H1 (cell line): ENCODE results near the gene IFITM2. TPM values are rescaled to one million over a fixed set of nuclear protein-coding genes. Genes with fewer than 3 reads are reported as not detected.
"Not testable (repeated sequence)": the region's sequence is repeated elsewhere in the genome, so short reads cannot be mapped to it uniquely, and the experiment has no call there.

Experiments used
- CTCF ChIA-PET: fragments of 300-600 bp; sonication (Branson Sonifier 250); formaldehyde crosslinking; loops from one replicate; lab custom pipeline; 2021; ENCODE audit not compliant: partially characterized antibody; lab: Charles Lee
- POLR2A ChIA-PET: fragments of 300-600 bp; sonication (Branson Sonifier 250); formaldehyde crosslinking; loops from one replicate; lab custom pipeline; 2021; ENCODE audit warnings: inconsistent platforms; ENCODE audit not compliant: partially characterized antibody; lab: Charles Lee
- DNase-seq, 2 experiments: peaks; one replicate each; pipeline versions ENCODE4 v3.0.0 to v3.0.0-alpha.2; 2010 to 2022; ENCODE audit warnings: low spot score in 2 of 2, low read depth in 1 of 2, mixed read lengths in 1 of 2
- FAIRE-seq: peaks from 2 replicates; lab custom pipeline; 2011; peaks lifted over from hg19 to GRCh38; lab: Jason Lieb, UNC
- H2AFZ ChIP-seq: 2 replicates; pipeline ENCODE4 v1.8.1; 2012; ENCODE audit warnings: low read length, inconsistent platforms
- H2AK5ac ChIP-seq: 2 replicates; pipeline ENCODE4 v1.6.1; 2013; ENCODE audit warnings: low read depth, low read length
- H2BK120ac ChIP-seq: replicated peaks from 2 replicates; pipeline ENCODE3; 2013; ENCODE audit warnings: low read depth, low read length, inconsistent platforms
- H2BK12ac ChIP-seq: 2 replicates; pipeline ENCODE4 v1.6.1; 2013; ENCODE audit warnings: low read depth, low read length
- H2BK15ac ChIP-seq: 2 replicates; pipeline ENCODE4 v1.6.1; 2013; ENCODE audit warnings: low read length
- H2BK20ac ChIP-seq: 2 replicates; pipeline ENCODE4 v1.6.1; 2013; ENCODE audit warnings: low read length
- H2BK5ac ChIP-seq: 2 replicates; pipeline ENCODE4 v1.6.1; 2013; ENCODE audit warnings: low read depth, low read length
- H3K14ac ChIP-seq: 2 replicates; pipeline ENCODE4 v1.6.1; 2013; ENCODE audit warnings: inconsistent platforms; ENCODE audit not compliant: insufficient read length
- H3K18ac ChIP-seq: 2 replicates; pipeline ENCODE4 v1.6.1; 2013; ENCODE audit warnings: low read length; ENCODE audit errors: extremely low read depth
- H3K23ac ChIP-seq: 2 replicates; pipeline ENCODE4 v1.6.1; 2013; ENCODE audit warnings: inconsistent platforms; ENCODE audit not compliant: insufficient read length
- H3K23me2 ChIP-seq: 2 replicates; pipeline ENCODE4 v1.6.1; 2013; ENCODE audit warnings: low read depth, low read length
- H3K27ac ChIP-seq: 2 replicates; pipeline ENCODE4 v1.6.1; 2011; ENCODE audit warnings: low read depth, low read length, inconsistent platforms
- H3K27me3 ChIP-seq, 4 experiments: replicated peaks in 1 of 4; 1 replicate in 1 of 4; 2 replicates in 3 of 4; pipeline versions ENCODE4 v1.6.1 to v1.8.1; 2011 to 2013; ENCODE audit warnings: low read length in 3 of 4, mild to moderate bottlenecking in 3 of 4, inconsistent platforms in 2 of 4, mixed read lengths in 2 of 4, moderate library complexity in 1 of 4; ENCODE audit not compliant: control insufficient read depth in 3 of 4, insufficient read depth in 3 of 4; ENCODE audit errors: extremely low read depth in 1 of 4
- H3K36me3 ChIP-seq, 4 experiments: 2 replicates each; pipeline versions ENCODE4 v1.6.1 to v1.8.1; 2011 to 2013; ENCODE audit warnings: mild to moderate bottlenecking in 4 of 4, low read length in 3 of 4, moderate library complexity in 2 of 4, control low read depth in 1 of 4, inconsistent platforms in 1 of 4; ENCODE audit not compliant: insufficient read depth in 4 of 4, control insufficient read depth in 2 of 4
- H3K4ac ChIP-seq: replicated peaks from 2 replicates; pipeline ENCODE3; 2013; ENCODE audit warnings: low read length, low read depth, mixed read lengths, inconsistent platforms; ENCODE audit not compliant: insufficient read length
- H3K4me1 ChIP-seq, 4 experiments: replicated peaks in 1 of 4; 1 replicate in 1 of 4; 2 replicates in 3 of 4; pipeline versions ENCODE4 v1.6.1 to v1.8.1; 2011 to 2013; ENCODE audit warnings: low read length in 3 of 4, inconsistent platforms in 2 of 4, mixed read lengths in 1 of 4; ENCODE audit not compliant: insufficient read depth in 4 of 4, control insufficient read depth in 3 of 4
- H3K4me2 ChIP-seq, 2 experiments: 2 replicates each; pipeline versions ENCODE4 v1.6.1 to v1.8.1; 2011 to 2013; ENCODE audit warnings: low read depth in 2 of 2, low read length in 2 of 2, control low read depth in 1 of 2, inconsistent platforms in 1 of 2, mild to moderate bottlenecking in 1 of 2; ENCODE audit not compliant: insufficient read depth in 1 of 2
- H3K4me3 ChIP-seq, 4 experiments: fragments of 200-600, 300-600 bp in 1 of 4; sonication (generic), shearing (Covaris generic), sonication (Bioruptor Twin) in 1 of 4; 2 replicates each; pipeline versions ENCODE4 v1.5.1 to v1.8.1; 2011 to 2016; ENCODE audit warnings: low read length in 4 of 4, low read depth in 3 of 4, control low read depth in 2 of 4, inconsistent platforms in 2 of 4, mild to moderate bottlenecking in 2 of 4, mixed read lengths in 1 of 4, moderate library complexity in 1 of 4; ENCODE audit not compliant: insufficient read depth in 2 of 4; ENCODE audit errors: extremely low read depth in 1 of 4
- H3K56ac ChIP-seq: replicated peaks from 2 replicates; pipeline ENCODE3; 2013; ENCODE audit warnings: low read depth, mild to moderate bottlenecking, mixed read lengths, low read length, inconsistent platforms; ENCODE audit not compliant: insufficient read length
- H3K79me1 ChIP-seq: 2 replicates; pipeline ENCODE4 v1.6.1; 2013; ENCODE audit warnings: low read depth, low read length, control low read depth
- H3K79me2 ChIP-seq, 2 experiments: 2 replicates each; pipeline versions ENCODE4 v1.6.1 to v1.8.1; 2012 to 2013; ENCODE audit warnings: low read length in 2 of 2, mild to moderate bottlenecking in 2 of 2, inconsistent platforms in 1 of 2; ENCODE audit not compliant: insufficient read depth in 2 of 2, control insufficient read depth in 1 of 2
- H3K9ac ChIP-seq, 4 experiments: replicated peaks in 1 of 4; 1 replicate in 1 of 4; 2 replicates in 3 of 4; pipeline versions ENCODE4 v1.6.1 to v1.8.1; 2011 to 2013; ENCODE audit warnings: low read depth in 3 of 4, low read length in 3 of 4, control low read depth in 2 of 4, mild to moderate bottlenecking in 2 of 4, moderate library complexity in 2 of 4, inconsistent platforms in 1 of 4; ENCODE audit errors: extremely low read depth in 1 of 4
- H3K9me3 ChIP-seq, 2 experiments: 2 replicates each; pipeline versions ENCODE4 v1.6.1 to v1.8.1; 2012 to 2013; ENCODE audit warnings: mild to moderate bottlenecking in 2 of 2, moderate library complexity in 2 of 2, control low read depth in 1 of 2, inconsistent platforms in 1 of 2, low read depth in 1 of 2, low read length in 1 of 2, mixed read lengths in 1 of 2; ENCODE audit not compliant: insufficient read depth in 2 of 2
- H4K20me1 ChIP-seq, 2 experiments: replicated peaks in 1 of 2; 2 replicates each; pipeline versions ENCODE3 to v1.8.1; 2011 to 2013; ENCODE audit warnings: inconsistent platforms in 2 of 2, low read length in 2 of 2, mild to moderate bottlenecking in 1 of 2; ENCODE audit not compliant: insufficient read depth in 2 of 2, control insufficient read depth in 1 of 2
- H4K5ac ChIP-seq: 2 replicates; pipeline ENCODE4 v1.6.1; 2013; ENCODE audit warnings: low read length, low read depth, mixed read lengths, inconsistent platforms; ENCODE audit not compliant: insufficient read length
- H4K8ac ChIP-seq: 2 replicates; pipeline ENCODE4 v1.8.0; 2013; ENCODE audit warnings: mild to moderate bottlenecking, moderate library complexity, low read length, inconsistent platforms; ENCODE audit not compliant: insufficient read depth; ENCODE audit errors: extremely low read depth
- H4K91ac ChIP-seq: replicated peaks from 2 replicates; pipeline ENCODE3; 2013; ENCODE audit warnings: low read length, mixed read lengths, inconsistent platforms; ENCODE audit not compliant: insufficient read length
- WGBS, 2 experiments: shearing (Covaris generic) in 1 of 2; methylation state at CpG; one replicate each; pipeline versions ENCODE4 v1.1.6 to v1.1.7; 2013 to 2015; ENCODE audit warnings: low lambda C conversion rate in 2 of 2, mixed read lengths in 2 of 2, inconsistent platforms in 1 of 2, low coverage in 1 of 2, missing lambda C conversion rate in 1 of 2; ENCODE audit not compliant: insufficient replicate concordance in 2 of 2, insufficient coverage in 1 of 2, insufficient read length in 1 of 2; ENCODE audit errors: extremely low coverage in 1 of 2, missing lambda C conversion rate in 1 of 2; 5-methylcytosine and 5-hydroxymethylcytosine counted together
- polyA plus RNA-seq, 7 experiments: library from polyadenylated mRNA; depleted of rRNA in 3 of 7; stranded (reverse) in 5 of 7; unstranded in 2 of 7; fragments of >200 nt in 5 of 7; fragments of 200-250 nt in 2 of 7; gene quantifications; 1 replicate in 5 of 7; 2 replicates in 1 of 7; 4 replicates in 1 of 7; pipeline versions ENCODE4 v1.2.1 to v1.2.3, GENCODE V29; 2011 to 2013; ENCODE audit warnings: missing spikeins in 2 of 7, mixed read lengths in 2 of 7
- total RNA-seq: library from RNA; stranded (reverse); fragmentation: NEBNext Ultra II Directional; extraction: Animal tissue kit (Norgen Biotek cat#: 25700); gene quantifications from 2 replicates; pipeline ENCODE4 v1.2.1, GENCODE V29; 2021

The IFITM2 gene
- total and polyA plus RNA-seq, 2 of the 8 experiments (the other 6 are each of a cell fraction or from before 2014, with no cell fraction given) = 399 to 764 TPM

DNA sequence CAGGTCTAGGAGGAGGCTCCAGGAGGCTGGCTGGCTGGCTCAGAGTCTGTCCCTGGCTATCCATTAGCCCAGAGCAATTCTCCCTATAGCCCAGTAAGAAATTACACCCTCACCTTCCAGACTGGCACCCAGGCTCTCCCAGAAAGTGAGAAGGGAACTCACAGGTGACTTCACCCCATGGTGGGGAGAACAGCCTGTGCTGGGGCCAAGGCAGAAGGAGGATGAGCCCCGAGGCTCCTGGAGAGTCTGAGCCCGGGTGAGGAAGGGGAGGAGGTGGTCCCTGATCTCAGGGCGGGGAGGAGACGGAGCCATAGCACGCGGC lies 6.9 kb downstream of the IFITM2 start:
- H2AK5ac ChIP-seq, H3K27me3 ChIP-seq, H2BK20ac ChIP-seq, DNase-seq, H3K14ac ChIP-seq, H2BK120ac ChIP-seq, H3K79me1 ChIP-seq, H3K9me3 ChIP-seq, H3K27ac ChIP-seq, H3K23ac ChIP-seq, H2AFZ ChIP-seq, H3K56ac ChIP-seq, H2BK12ac ChIP-seq, H4K91ac ChIP-seq, H4K8ac ChIP-seq, H3K36me3 ChIP-seq, FAIRE-seq, H4K20me1 ChIP-seq, H3K4ac ChIP-seq, H4K5ac ChIP-seq: not testable (repeated sequence)
- H3K4me1 ChIP-seq = peaks cover 9 to 40% (median 31%) of the 10 kb centered on the region in 4 experiments
- 6% methylated on average over 4 of the region's 6 CpGs; no CpG with 5 or more reads in 1 of the 2 experiments for WGBS, 2 experiments
- ChIA-PET POLR2A (interaction anchor here (2.1 to 4.0 kb wide), 3 partner anchors 16 to 41 kb away, joined by 9 to 17 read pairs (median 11); no protein-coding TSS in a partner anchor), CTCF (interaction anchor here (0.9 to 4.2 kb wide), 5 partner anchors 9 to 63 kb away, joined by 3 to 33 read pairs (median 4); no protein-coding TSS in a partner anchor)
- H3K9ac ChIP-seq = peak overlapping the region in 2 of 4 experiments; percentile 51 to 85; a peak in 2 of 7 replicates
- peaks cover 15% of the 10 kb centered on the region; the same call in 1 of the 2 replicates for H3K23me2 ChIP-seq
- H2BK5ac ChIP-seq = peak overlapping the region; percentile 96
- H3K79me2 ChIP-seq = peaks cover 0 to 18% of the 10 kb centered on the region in 2 experiments; a peak in 2 of 4 replicates
- 0 out of 2 replicates have a peak overlapping the region, but pooled peaks have one; percentile 36 for H2BK15ac ChIP-seq
- peak overlapping the region; percentile 95; the same call in 1 of the 2 replicates for H3K18ac ChIP-seq
- peak overlapping the region; percentile 75 to 89 for H3K4me2 ChIP-seq
- peak overlapping the region; percentile 71 to 94 (median 86) for H3K4me3 ChIP-seq
